Left ventricle myocardium inferior (tissue), 1 donor: ENCODE data around the gene NPNT. TPM values are rescaled to one million over a fixed set of nuclear protein-coding genes. Genes with fewer than 3 reads are reported as not detected.

Experiments
- DNase-seq: peaks from one replicate; pipeline ENCODE4 v3.0.0-alpha.2; 2020
- H3K27ac ChIP-seq: fragments of 200-600 bp; replicated peaks from 2 replicates; pipeline ENCODE4 v1.8.0; 2021
- H3K27me3 ChIP-seq: fragments of 200-600 bp; 2 replicates; pipeline ENCODE4 v1.8.0; 2021; ENCODE audit warnings: low read depth
- H3K36me3 ChIP-seq: fragments of 200-600 bp; 2 replicates; pipeline ENCODE4 v1.8.0; 2021
- H3K4me1 ChIP-seq: fragments of 200-600 bp; 2 replicates; pipeline ENCODE4 v1.8.0; 2021
- H3K4me3 ChIP-seq: fragments of 200-600 bp; 2 replicates; pipeline ENCODE4 v1.8.0; 2021; ENCODE audit warnings: mild to moderate bottlenecking, moderate library complexity
- H3K9me3 ChIP-seq: fragments of 200-600 bp; replicated peaks from 2 replicates; pipeline ENCODE4 v1.8.0; 2021
- CTCF ChIP-seq: fragments of 200-600 bp; IDR thresholded peaks from 2 replicates; pipeline ENCODE4 v1.8.0; 2021; ENCODE audit warnings: antibody characterized with exemption, mild to moderate bottlenecking, borderline replicate concordance
- intact Hi-C: fragments of 100-400 bp; cut with micrococcal nuclease; formaldehyde crosslinking; loops from one replicate; pipeline ENCODE4 v1.11.0; 2022
- total RNA-seq: library from RNA; stranded (reverse); fragmentation: NEBNext Ultra II Directional; extraction: Animal tissue kit (Norgen Biotek cat#: 25700); gene quantifications from one replicate; pipeline ENCODE4 v1.2.1, GENCODE V29; 2021
- donor health status: DM: no; HTN: yes; CAD: no; lungs with severe emphysema.

NPNT gene
- total RNA-seq, 1 donor from 2014 or later: 2.9 TPM

- Histone ChIP-seq H3K27ac (no peak overlapping the region), H3K27me3 (no peaks in the 10 kb centered on the region), H3K4me1 (peaks cover 28% of the 10 kb centered on the region), H3K4me3 (no peak overlapping the region), H3K9me3 (no peaks in the 10 kb centered on the region), H3K36me3 (no peaks in the 10 kb centered on the region)
- intact Hi-C loops: no loop called here
- no peak for TF ChIP-seq CTCF
- no peak for DNase-seq
Measured at GRCh38 chr4:105994061-105994460, 98.8 kb downstream of the NPNT start.

- TF ChIP-seq CTCF: no peak
- no peak for DNase-seq
- Histone ChIP-seq H3K27ac (no peak overlapping the region), H3K4me1 (peaks cover 19% of the 10 kb centered on the region), H3K4me3 (no peak overlapping the region), H3K27me3 (no peaks in the 10 kb centered on the region), H3K9me3 (no peaks in the 10 kb centered on the region), H3K36me3 (no peaks in the 10 kb centered on the region)
- intact Hi-C loops: no loop called here
Measured at GRCh38 chr4:105994841-105995501, 99.7 kb downstream of the NPNT start.

GRCh38 chr4:105996845-105997244 is 101.6 kb downstream of the NPNT start:
- intact Hi-C loops: no loop called here

GRCh38 chr4:105998171-105999063 is 103.1 kb downstream of the NPNT start:
- intact Hi-C loops: no loop called here
- Histone ChIP-seq H3K36me3 (no peaks in the 10 kb centered on the region), H3K27me3 (no peaks in the 10 kb centered on the region), H3K4me1 (no peaks in the 10 kb centered on the region), H3K27ac (no peak overlapping the region), H3K9me3 (no peaks in the 10 kb centered on the region), H3K4me3 (no peak overlapping the region)
- TF ChIP-seq CTCF: no peak
- no peak for DNase-seq

More at GRCh38 chr4:105996845-105997244, 101.6 kb downstream of the NPNT start:
- no peaks in the 10 kb centered on the region for H3K36me3 ChIP-seq
- no peak for DNase-seq
- H3K27ac ChIP-seq: no peak overlapping the region
- no peak for TF ChIP-seq CTCF
- no peaks in the 10 kb centered on the region for H3K27me3 ChIP-seq
- peaks cover under 1% of the 10 kb centered on the region for H3K4me1 ChIP-seq
- H3K4me3 ChIP-seq: no peak overlapping the region
- no peaks in the 10 kb centered on the region for H3K9me3 ChIP-seq

- no peaks in the 10 kb centered on the region for H3K9me3 ChIP-seq
- TF ChIP-seq CTCF: no peak
- H3K27ac ChIP-seq: no peak overlapping the region
- no peaks in the 10 kb centered on the region for H3K27me3 ChIP-seq
- intact Hi-C loops: no loop called here
- H3K36me3 ChIP-seq: no peaks in the 10 kb centered on the region
- DNase-seq: no peak
- no peaks in the 10 kb centered on the region for H3K4me1 ChIP-seq
- no peak overlapping the region for H3K4me3 ChIP-seq
Measured at GRCh38 chr4:106002994-106003393, 107.7 kb downstream of the NPNT start.
